ENCODE data around the gene MARCHF9. TPM values are rescaled to one million over a fixed set of nuclear protein-coding genes. Genes with fewer than 3 reads are reported as not detected.

The MARCHF9 gene
- total RNA-seq, 1 donor from 2014 or later: 8.1 TPM

DNA sequence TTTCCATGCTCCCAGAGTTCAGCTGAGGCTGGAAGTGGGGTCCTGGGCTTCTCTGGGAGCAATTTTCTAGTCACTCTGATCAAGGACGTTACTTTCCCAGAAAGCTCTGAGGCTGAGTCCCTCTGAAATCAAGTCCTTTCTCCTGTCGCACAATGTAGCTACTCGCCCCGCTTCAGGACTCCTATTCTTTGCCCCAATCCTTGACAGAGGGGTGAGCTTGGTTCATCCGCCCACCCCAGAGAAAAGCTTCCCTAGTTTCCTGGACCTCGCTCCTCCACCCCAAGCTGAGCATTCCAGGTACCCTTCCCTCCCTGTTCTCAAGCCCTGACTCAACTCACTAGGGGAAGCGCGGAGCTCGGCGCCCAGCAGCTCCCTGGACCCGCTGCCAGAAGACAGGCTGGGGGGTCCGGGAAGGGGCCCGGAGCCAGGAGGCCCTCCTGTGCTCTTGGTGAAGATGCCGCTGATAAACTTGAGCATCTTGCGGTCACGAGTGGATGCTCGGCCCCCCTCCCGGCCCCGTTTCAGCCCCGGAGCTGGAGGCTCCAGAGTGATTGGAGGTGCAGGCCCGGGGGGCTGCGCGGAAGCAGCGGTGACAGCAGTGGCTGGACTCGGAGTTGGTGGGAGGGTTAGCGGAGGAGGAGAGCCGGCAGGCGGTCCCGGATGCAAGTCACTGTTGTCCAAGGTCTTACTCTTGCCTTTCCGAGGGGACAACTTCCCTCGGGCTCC, 18.0 kb upstream of the MARCHF9 start:
- peak overlapping the region; percentile 4 for H3K27ac Mint-ChIP-seq
- no peaks in the 10 kb centered on the region for H3K9me3 Mint-ChIP-seq
- H3F3A ChIP-seq (ENCODE audit: low read depth): peaks cover 32% of the 10 kb centered on the region
- no peaks in the 10 kb centered on the region for H3K36me3 ChIP-seq
- H3K79me2 ChIP-seq (ENCODE audit: low read depth): no peaks in the 10 kb centered on the region
- peaks cover 49% of the 10 kb centered on the region for H3K4me1 Mint-ChIP-seq
- TF ChIP-seq EZH2phosphoT487 (IDR thresholded peaks at IDR 0.05) (no peak), EZH2 (IDR thresholded peaks at IDR 0.05) (no peak)
- TF ChIP-seq, protein P1, sequence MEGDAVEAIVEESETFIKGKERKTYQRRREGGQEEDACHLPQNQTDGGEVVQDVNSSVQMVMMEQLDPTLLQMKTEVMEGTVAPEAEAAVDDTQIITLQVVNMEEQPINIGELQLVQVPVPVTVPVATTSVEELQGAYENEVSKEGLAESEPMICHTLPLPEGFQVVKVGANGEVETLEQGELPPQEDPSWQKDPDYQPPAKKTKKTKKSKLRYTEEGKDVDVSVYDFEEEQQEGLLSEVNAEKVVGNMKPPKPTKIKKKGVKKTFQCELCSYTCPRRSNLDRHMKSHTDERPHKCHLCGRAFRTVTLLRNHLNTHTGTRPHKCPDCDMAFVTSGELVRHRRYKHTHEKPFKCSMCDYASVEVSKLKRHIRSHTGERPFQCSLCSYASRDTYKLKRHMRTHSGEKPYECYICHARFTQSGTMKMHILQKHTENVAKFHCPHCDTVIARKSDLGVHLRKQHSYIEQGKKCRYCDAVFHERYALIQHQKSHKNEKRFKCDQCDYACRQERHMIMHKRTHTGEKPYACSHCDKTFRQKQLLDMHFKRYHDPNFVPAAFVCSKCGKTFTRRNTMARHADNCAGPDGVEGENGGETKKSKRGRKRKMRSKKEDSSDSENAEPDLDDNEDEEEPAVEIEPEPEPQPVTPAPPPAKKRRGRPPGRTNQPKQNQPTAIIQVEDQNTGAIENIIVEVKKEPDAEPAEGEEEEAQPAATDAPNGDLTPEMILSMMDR (IDR thresholded peaks at IDR 0.05): no peak
- peaks cover 24% of the 10 kb centered on the region for H3K4me1 ChIP-seq
- H3K9me3 ChIP-seq (ENCODE audit: low read depth): no peaks in the 10 kb centered on the region
- H3K4me3 Mint-ChIP-seq: peak overlapping the region; percentile 80
- no peaks in the 10 kb centered on the region for H3K36me3 Mint-ChIP-seq
- no peak overlapping the region for H2AFZ ChIP-seq (replicated peaks)
- no peak overlapping the region for H3K9ac ChIP-seq
- peaks cover 40% of the 10 kb centered on the region for H3K27me3 Mint-ChIP-seq (ENCODE audit: insufficient read depth, low read depth)
- peak overlapping the region; percentile 80 for H3K4me3 ChIP-seq
- H3K4me2 ChIP-seq: peak overlapping the region; percentile 98
- H4K20me1 ChIP-seq (ENCODE audit: low read depth): peaks cover 39% of the 10 kb centered on the region
- no peak overlapping the region for H3K27ac ChIP-seq
- DNase-seq (ENCODE audit: low spot score): peak; percentile 33
- H3K27me3 ChIP-seq: peaks cover 100% of the 10 kb centered on the region

DNA sequence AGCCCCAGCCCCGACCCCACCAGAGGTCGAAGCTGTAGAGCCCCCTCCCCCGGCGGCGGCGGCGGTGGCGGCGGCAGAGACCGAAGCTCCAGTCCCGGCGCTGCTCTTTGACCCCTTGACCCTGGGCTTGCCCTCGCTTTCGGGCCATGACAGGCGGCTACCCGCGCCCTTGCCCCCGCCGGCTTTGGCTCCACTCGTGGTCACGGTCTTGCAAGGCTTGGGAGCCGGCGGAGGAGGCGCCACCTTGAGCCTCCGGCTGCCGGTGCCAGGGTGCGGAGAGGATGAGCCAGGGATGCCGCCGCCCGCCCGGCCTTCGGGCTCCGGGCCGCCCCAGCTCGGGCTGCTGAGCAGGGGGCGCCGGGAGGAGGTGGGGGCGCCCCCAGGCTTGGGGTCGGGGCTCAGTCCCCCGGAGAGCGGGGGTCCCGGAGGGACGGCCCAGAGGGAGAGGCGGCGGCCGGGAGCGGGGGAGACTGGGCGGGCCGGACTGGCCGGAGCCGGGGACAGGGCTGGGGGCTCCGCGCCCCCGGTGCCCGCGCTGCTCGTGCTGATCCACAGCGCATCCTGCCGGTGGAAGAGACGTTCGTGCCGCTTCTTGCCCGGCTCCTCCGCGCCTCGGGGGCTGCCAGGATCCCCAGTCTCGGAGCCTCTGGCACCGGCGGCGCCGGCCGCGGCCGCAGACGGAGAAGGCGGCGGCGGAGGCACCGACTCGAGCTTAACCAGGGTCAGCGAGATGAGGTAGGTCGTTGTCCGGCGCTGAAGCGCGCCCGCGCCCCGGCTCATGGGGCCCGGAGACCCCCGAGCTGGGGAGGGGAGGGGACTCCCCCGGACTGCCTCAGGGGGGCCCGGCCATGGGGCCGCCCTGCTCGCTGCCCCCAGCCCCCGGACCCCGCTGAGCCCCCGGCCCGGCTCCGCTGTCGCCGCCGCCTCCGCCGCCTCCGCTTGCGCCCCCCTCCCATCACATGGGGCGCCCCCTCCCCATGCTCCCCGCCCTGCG, 17.1 kb upstream of the MARCHF9 start:
- Histone ChIP-seq H3K36me3 (no peaks in the 10 kb centered on the region), H2AFZ (replicated peaks) (no peak overlapping the region), H3K4me1 (peaks cover 24% of the 10 kb centered on the region), H3K9me3 (ENCODE audit: low read depth) (no peaks in the 10 kb centered on the region), H3K79me2 (ENCODE audit: low read depth) (no peaks in the 10 kb centered on the region), H3K27me3 (peaks cover 100% of the 10 kb centered on the region), H3K9ac (no peak overlapping the region), H4K20me1 (ENCODE audit: low read depth) (peaks cover 39% of the 10 kb centered on the region), H3K4me2 (peak overlapping the region; percentile 98), H3K27ac (no peak overlapping the region), H3F3A (ENCODE audit: low read depth) (peaks cover 32% of the 10 kb centered on the region), H3K4me3 (peak overlapping the region; percentile 80)
- Mint-ChIP-seq H3K4me3 (peak overlapping the region; percentile 80), H3K36me3 (no peaks in the 10 kb centered on the region), H3K27ac (no peak overlapping the region), H3K4me1 (peaks cover 49% of the 10 kb centered on the region), H3K27me3 (ENCODE audit: insufficient read depth, low read depth) (peaks cover 38% of the 10 kb centered on the region), H3K9me3 (no peaks in the 10 kb centered on the region)
- peak; percentile 80 for DNase-seq (ENCODE audit: low spot score)
- TF ChIP-seq, protein P1 (IDR thresholded peaks at IDR 0.05): peak; percentile 39
- TF ChIP-seq EZH2 (IDR thresholded peaks at IDR 0.05) (peak; percentile 99), EZH2phosphoT487 (IDR thresholded peaks at IDR 0.05) (peak; percentile 96)

DNA sequence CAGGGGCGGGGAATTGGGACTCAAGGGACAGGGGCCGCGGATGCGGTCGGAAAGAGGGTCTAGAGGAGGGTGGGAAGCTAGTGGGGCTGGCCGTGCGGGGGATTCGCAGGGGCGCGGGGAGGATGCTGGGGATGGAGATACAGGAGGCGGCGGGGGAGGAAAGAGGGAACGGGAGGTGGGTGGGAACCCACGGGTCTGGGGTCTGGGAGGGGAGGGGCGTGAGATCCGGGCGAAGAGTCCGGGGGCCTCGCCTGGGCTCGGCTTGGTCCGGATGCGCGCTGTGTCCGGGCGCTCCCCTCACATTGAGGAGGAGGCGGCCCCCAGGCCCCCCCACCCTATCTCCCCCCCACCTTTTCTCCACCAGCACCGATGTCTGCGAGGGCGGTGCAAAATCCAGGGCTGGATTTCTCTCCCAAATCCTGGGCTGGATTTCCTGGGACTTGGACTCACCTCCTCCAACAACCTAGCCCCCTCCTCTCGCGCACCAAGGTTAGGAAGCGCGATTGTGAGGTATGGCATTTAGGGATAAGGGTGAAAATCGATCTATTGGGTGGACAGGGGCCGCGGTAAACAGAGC, 16.2 kb upstream of the MARCHF9 start, which contains the start of gene AGAP2:
Gene AGAP2, minus strand, starts transcription at position 82 of the 577 bp plus-strand sequence. CDS start 496 bp downstream, outside the sequence.
- peak; percentile 80 for DNase-seq (ENCODE audit: low spot score)

More for the DNA sequence above, 16.2 kb upstream of the MARCHF9 start, which contains the start of gene AGAP2:
- H3K9me3 ChIP-seq (ENCODE audit: low read depth): no peaks in the 10 kb centered on the region
- H3K36me3 ChIP-seq: no peaks in the 10 kb centered on the region
- H3K9ac ChIP-seq: no peak within 1 kb of the TSS
- no peak within 1 kb of the TSS for H3K27ac ChIP-seq
- H3K4me3 Mint-ChIP-seq: peak within 1 kb of the TSS; percentile 92
- H3K27me3 Mint-ChIP-seq (ENCODE audit: insufficient read depth, low read depth): peaks cover 37% of the 10 kb centered on the region
- no peaks in the 10 kb centered on the region for H3K9me3 Mint-ChIP-seq
- peak within 1 kb of the TSS; percentile 98 for H3K4me2 ChIP-seq
- no peaks in the 10 kb centered on the region for H3K79me2 ChIP-seq (ENCODE audit: low read depth)
- H2AFZ ChIP-seq (replicated peaks): no peak within 1 kb of the TSS
- H3K4me1 ChIP-seq: peaks cover 24% of the 10 kb centered on the region
- peak within 1 kb of the TSS; percentile 80 for H3K4me3 ChIP-seq
- no peak within 1 kb of the TSS for H3K27ac Mint-ChIP-seq
- no peaks in the 10 kb centered on the region for H3K36me3 Mint-ChIP-seq
- H4K20me1 ChIP-seq (ENCODE audit: low read depth): peaks cover 39% of the 10 kb centered on the region
- peaks cover 35% of the 10 kb centered on the region for H3F3A ChIP-seq (ENCODE audit: low read depth)
- TF ChIP-seq EZH2 (IDR thresholded peaks at IDR 0.05) (no peak), EZH2phosphoT487 (IDR thresholded peaks at IDR 0.05) (no peak)
- TF ChIP-seq, protein P1 (IDR thresholded peaks at IDR 0.05): no peak
- H3K4me1 Mint-ChIP-seq: peaks cover 49% of the 10 kb centered on the region
- peaks cover 100% of the 10 kb centered on the region for H3K27me3 ChIP-seq
